Immature natural killer cell (primary cell): ENCODE measurements around the gene CDC123. TPM values are rescaled to one million over a fixed set of nuclear protein-coding genes. Genes with fewer than 3 reads are reported as not detected.
"Not testable (repeated sequence)": the region's sequence is repeated elsewhere in the genome, so short reads cannot be mapped to it uniquely, and the experiment has no call there.

Experiments
- DNase-seq, 3 donors: peaks; one replicate each; pipeline ENCODE4 v3.0.0; 2022; ENCODE audit warnings: mixed read lengths in 1 of 3
- H3K27ac Mint-ChIP-seq, 6 donors: one replicate each; pipeline ENCODE4 v1.8.0; 2020; ENCODE audit warnings: mixed read lengths in 6 of 6, mild to moderate bottlenecking in 5 of 6, inconsistent platforms in 4 of 6, moderate library complexity in 3 of 6
- H3K27me3 Mint-ChIP-seq, 3 donors: one replicate each; pipeline ENCODE4 v1.8.0; 2020 to 2021; ENCODE audit warnings: low read depth in 3 of 3, mild to moderate bottlenecking in 3 of 3, mixed read lengths in 3 of 3, moderate library complexity in 3 of 3, inconsistent platforms in 1 of 3
- H3K36me3 Mint-ChIP-seq, 3 donors: one replicate each; pipeline ENCODE4 v1.8.0; 2020; ENCODE audit warnings: mixed read lengths in 3 of 3, inconsistent platforms in 2 of 3, mild to moderate bottlenecking in 2 of 3
- H3K4me1 Mint-ChIP-seq, 2 donors: one replicate each; pipeline ENCODE4 v1.8.0; 2020; ENCODE audit warnings: inconsistent platforms in 2 of 2, mild to moderate bottlenecking in 2 of 2, mixed read lengths in 2 of 2, moderate library complexity in 1 of 2
- H3K4me3 Mint-ChIP-seq, 5 donors: one replicate each; pipeline ENCODE4 v1.8.0; 2020; ENCODE audit warnings: mild to moderate bottlenecking in 5 of 5, mixed read lengths in 5 of 5, inconsistent platforms in 3 of 5, moderate library complexity in 3 of 5
- H3K9me3 Mint-ChIP-seq, 6 donors: one replicate each; pipeline ENCODE4 v1.8.0; 2020; ENCODE audit warnings: mild to moderate bottlenecking in 6 of 6, mixed read lengths in 6 of 6, inconsistent platforms in 4 of 6, moderate library complexity in 3 of 6
- polyA plus RNA-seq, 3 donors: library from polyadenylated mRNA; unstranded; fragments of 300-500 nt; fragmentation: Illumina TruSeq; gene quantifications; one replicate each; pipeline ENCODE4 v1.2.3, GENCODE V29; 2021

Gene CDC123
- polyA plus RNA-seq, 3 donors from 2014 or later: 79.8 to 149 (median 103) TPM

DNA sequence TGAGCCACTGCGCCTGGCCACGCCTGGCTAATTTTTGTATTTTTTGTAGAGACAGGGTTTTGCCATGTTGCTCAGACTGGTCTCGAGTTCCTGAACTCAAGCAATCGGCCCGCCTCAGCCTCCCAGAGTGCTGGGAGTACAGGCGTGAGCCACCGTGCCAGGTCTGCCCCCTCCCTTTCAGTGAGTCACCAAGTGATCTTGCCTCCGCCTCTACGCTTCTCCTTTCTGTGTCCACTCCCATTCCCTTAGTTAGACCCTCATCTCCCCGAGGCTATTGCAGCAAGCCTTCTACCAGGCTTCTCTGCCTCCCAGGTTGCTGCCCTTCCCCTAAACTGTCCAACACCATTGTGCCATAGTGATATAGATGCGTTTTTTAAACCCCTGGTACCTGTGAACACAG, 32.9 kb downstream of the CDC123 start:
- Mint-ChIP-seq H3K27me3 (no peaks in the 10 kb centered on the region), H3K4me3 (no peak overlapping the region), H3K36me3 (peaks cover 15 to 30% (median 21%) of the 10 kb centered on the region in 3 donors), H3K9me3 (no peaks in the 10 kb centered on the region), H3K27ac (peak overlapping the region in 1 of 6 donors; percentile 20), H3K4me1 (peaks cover 2 to 4% of the 10 kb centered on the region in 2 donors)
- no peak for DNase-seq

DNA sequence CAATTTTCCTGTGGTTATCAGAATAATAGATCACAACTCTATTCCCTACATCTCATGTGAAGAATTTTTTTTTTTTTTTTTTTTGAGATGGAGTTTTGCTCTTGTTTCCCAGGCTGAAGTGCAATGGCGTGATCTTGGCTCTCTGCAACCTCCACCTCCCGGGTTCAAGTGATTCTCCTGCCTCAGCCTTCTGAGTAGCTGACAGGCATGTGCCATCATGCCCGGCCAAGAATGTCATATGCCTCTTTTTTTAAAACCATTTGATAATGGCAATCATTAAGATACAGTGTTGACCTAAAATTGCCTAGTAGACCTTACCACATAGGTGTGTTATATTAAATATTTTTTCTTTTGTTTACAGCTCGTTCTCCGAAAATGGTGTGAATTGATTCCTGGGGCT, 38.7 kb downstream of the CDC123 start:
- not testable (repeated sequence) for H3K27me3 Mint-ChIP-seq, H3K4me3 Mint-ChIP-seq, H3K4me1 Mint-ChIP-seq, DNase-seq, H3K9me3 Mint-ChIP-seq
- Mint-ChIP-seq H3K36me3 (peaks cover 25 to 39% (median 27%) of the 10 kb centered on the region in 3 donors), H3K27ac (peak overlapping the region in 1 of 6 donors; percentile 53)

DNA sequence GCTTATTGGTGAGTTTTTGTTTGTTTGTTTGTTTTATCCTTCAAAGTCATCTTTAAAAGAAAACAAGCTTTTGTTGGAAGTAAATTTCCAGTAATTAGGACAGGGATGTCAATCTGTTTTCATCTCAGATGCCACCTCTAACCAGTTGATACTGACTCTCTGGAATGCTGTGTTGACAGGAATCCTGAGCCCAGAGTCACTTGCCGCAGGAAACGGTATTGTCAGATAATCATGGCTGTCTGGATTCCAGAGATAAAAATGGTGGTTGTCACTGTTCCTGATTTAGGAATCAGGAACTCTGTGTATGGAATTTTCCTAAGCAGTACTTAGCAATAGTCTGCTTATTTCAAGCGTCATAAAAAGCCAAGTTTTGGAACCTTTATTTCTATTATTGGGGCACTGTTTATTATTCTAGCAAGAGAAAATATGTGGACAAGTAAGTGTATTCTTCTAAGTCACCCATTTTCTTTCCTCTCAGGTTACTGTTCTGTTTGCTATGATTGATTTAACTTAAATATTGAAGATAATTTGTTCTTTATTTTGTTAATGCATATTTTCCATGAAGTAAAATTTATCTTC, 39.2 kb downstream of the CDC123 start:
- Mint-ChIP-seq H3K27me3 (no peaks in the 10 kb centered on the region), H3K4me1 (no peaks in the 10 kb centered on the region), H3K9me3 (no peaks in the 10 kb centered on the region), H3K36me3 (peaks cover 26 to 40% (median 29%) of the 10 kb centered on the region in 3 donors), H3K27ac (peak overlapping the region in 1 of 6 donors; percentile 53), H3K4me3 (no peak overlapping the region)
- DNase-seq: no peak

DNA sequence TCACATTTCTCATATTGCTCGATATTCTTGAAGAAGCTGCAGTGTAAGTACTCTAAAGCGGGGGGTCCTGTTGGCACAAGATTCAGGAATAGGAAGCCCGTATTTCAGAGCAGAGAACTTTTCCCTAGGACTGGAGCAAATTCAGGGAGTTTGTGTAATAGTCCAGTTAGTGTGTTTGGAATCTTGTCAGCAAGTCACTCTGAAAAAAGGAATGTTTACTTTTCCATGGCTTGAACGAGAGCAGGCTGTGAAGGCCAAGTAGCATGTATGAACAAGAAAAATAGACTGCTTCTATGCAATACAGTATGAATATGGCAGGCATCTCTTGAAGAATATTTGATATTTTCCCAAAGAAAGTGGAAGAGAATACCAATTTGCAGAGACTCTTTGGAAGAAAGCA, 39.8 kb downstream of the CDC123 start:
- no peak overlapping the region for H3K4me3 Mint-ChIP-seq
- no peaks in the 10 kb centered on the region for H3K27me3 Mint-ChIP-seq

DNA sequence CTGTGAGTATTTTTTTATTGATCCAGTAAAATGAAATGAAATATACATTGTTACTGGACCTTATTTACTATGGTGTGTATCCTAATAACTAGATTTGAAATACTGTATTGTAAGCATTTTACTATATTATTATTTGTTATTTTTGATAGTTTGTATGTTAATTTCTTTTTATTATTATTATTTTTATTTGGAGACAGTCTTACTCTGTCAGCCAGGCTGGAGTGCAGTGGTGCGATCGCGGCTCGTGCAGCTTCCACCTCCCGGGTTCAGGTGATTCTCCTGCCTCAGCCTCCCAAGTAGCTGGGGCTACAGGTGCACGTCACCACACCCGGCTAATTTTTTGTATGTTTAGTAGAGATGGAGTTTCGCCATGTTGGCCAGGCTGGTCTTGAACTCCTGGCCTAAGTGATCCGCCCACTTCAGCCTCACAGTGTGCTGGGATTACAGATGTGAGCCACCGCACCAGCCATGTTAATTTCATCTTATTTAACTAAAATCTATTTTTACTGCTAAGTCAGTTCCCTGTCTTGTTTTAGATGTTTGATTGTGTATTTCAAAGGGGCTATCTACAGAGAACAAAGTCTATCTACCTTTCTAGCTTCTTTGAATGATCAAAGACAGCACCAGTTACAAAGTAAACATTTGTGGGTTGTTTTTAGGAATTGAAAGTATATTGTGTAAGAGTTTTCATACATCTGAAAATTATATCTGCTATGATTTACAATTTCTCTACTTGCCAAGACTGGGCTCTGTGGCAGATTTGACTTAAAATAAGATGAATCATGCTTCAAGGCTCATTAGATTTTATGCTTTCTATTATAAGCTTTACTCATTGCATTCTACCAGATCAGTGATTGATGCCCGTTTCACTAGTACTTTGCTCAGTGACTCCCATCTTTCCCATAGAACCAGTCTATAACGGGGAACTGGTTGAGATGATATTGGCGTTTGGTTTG, 41.6 kb downstream of the CDC123 start:
- Mint-ChIP-seq H3K36me3 (peaks cover 23 to 37% (median 26%) of the 10 kb centered on the region in 3 donors), H3K9me3 (no peaks in the 10 kb centered on the region), H3K27me3 (no peaks in the 10 kb centered on the region), H3K27ac (no peak overlapping the region), H3K4me1 (peaks cover 14 to 16% of the 10 kb centered on the region in 2 donors), H3K4me3 (no peak overlapping the region)
- DNase-seq: no peak

More for the DNA sequence above, 39.8 kb downstream of the CDC123 start:
- DNase-seq: no peak
- H3K27ac Mint-ChIP-seq: no peak overlapping the region
- H3K36me3 Mint-ChIP-seq: peaks cover 28 to 41% (median 31%) of the 10 kb centered on the region in 3 donors
- H3K9me3 Mint-ChIP-seq: no peaks in the 10 kb centered on the region
- H3K4me1 Mint-ChIP-seq: no peaks in the 10 kb centered on the region

DNA sequence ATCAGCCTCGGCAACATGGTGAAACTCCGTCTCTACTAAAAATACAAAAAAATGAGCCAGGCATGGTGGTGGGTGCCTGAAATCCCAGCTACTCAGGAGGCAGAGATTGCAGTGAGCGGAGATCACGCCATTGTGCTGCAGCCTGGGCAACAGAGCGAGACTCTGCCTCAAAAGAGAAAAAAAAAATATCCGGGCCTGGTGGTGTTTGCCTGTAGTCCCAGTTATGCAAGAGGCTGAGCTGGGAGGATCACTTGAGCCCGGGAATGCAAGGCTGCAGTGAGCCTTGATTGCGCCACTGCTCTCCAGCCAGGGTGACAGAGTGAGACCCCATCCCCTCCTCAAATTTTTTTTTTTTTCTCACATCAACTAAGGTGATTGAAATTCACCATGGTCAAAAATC, 42.8 kb downstream of the CDC123 start:
- Mint-ChIP-seq H3K27me3 (no peaks in the 10 kb centered on the region), H3K4me3 (no peak overlapping the region), H3K4me1 (peaks cover 16 to 21% of the 10 kb centered on the region in 2 donors), H3K27ac (no peak overlapping the region), H3K9me3 (no peaks in the 10 kb centered on the region), H3K36me3 (peaks cover 25 to 40% (median 26%) of the 10 kb centered on the region in 3 donors)
- no peak for DNase-seq

DNA sequence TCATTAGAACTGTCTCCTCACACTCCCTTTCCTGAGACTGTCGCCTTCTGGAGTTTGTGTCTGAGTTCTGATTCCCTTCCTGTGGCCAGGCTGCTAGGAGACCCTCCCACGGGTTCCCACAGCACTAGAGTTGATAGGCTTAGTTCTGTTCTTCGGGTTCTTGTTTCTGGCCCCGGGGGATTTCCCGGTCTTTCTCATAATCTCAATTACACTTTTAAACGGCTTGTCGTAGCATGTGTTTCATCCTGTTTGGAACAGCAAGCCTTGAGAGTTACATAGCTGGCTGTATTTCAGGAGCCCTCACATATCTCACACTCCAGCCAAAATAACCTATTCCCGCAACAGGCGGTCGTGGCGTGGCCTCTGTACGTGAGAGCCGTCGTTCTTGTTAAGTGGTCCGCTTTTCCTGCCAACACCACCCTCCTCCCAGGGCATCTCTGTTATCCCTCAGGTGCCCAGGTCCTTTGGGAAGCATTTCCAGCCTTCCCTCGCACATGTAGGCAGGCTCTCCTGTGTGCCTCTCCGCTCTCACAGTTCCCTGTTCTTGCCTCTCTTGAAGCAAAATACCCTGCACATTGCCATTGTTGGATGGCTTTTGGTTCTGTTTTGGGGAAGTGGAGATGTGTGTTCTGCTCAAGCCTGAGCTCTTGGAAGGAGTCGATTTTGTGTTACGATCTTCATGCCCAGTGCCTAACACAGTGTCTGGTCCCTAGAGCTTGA, 46.0 kb downstream of the CDC123 start:
- H3K4me1 Mint-ChIP-seq: peaks cover 16 to 25% of the 10 kb centered on the region in 2 donors

DNA sequence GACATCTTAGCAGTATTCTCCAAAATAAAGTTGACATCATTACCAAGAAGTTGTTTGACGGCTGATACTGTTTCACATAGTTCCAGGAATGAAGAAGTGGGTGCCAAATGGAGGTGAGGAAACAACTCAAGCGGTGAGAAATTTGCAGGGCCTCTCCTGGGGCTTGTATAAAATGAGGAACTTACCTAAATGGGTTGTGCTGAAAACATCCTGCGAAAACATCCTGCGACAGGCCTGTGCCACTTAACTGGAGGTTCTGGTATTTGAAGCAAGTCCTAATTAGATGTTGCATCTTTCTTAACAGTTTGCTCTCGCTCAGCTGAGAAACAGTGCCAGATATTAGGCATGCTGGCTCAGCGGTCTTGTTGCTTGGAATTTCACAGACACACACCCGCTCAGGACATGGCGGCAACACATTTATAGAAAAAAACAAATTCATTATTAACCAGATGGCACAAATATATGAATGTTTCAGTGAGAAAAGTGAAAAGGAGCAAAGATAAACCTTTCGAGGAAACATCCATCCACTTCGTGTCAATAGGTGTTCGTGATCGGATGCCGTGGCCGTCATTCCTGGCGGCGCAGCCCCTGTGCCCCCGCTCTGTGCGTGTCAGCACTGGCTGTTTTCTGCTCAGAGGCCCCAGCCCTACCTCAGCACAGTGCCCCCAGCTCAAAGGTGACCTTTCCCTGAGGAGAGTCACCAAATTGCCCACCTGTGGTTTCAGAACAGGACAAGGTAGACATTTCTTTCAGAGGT, 48.1 kb downstream of the CDC123 start:
- Mint-ChIP-seq H3K9me3 (no peaks in the 10 kb centered on the region), H3K4me1 (peaks cover 16 to 25% of the 10 kb centered on the region in 2 donors), H3K27ac (peak overlapping the region in 1 of 6 donors; percentile 19), H3K4me3 (peak overlapping the region in 1 of 5 donors; percentile 12), H3K36me3 (peaks cover 19 to 32% (median 19%) of the 10 kb centered on the region in 3 donors), H3K27me3 (peaks cover 0 to 2% (median 0%) of the 10 kb centered on the region in 3 donors)
- DNase-seq: no peak

More for the DNA sequence above, 46.0 kb downstream of the CDC123 start:
- H3K27me3 Mint-ChIP-seq: no peaks in the 10 kb centered on the region
- peaks cover 22 to 38% (median 24%) of the 10 kb centered on the region in 3 donors for H3K36me3 Mint-ChIP-seq
- no peak overlapping the region for H3K4me3 Mint-ChIP-seq
- DNase-seq: no peak
- H3K27ac Mint-ChIP-seq: peak overlapping the region in 4 of 6 donors; percentile 32 to 80 (median 52)
- H3K9me3 Mint-ChIP-seq: no peaks in the 10 kb centered on the region

DNA sequence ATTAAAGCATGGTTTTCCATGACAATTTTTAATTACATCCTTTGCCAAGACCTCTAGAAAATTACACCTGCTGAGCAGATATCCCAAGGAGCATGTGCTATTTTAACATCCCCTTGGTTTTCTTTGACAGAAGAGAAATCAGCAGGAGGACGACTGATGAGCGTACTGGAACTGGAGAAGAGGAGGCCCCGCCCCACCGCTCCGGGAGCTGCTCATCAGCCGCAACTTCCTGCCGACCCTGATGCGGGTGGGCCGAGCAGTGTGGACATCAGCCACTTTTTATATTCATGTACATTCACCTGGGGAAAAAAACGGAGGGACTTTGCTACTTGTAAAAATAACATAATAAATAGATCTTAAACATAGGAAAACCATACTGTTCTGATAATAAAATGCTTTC, 54.2 kb downstream of the CDC123 start:
- Mint-ChIP-seq H3K9me3 (no peaks in the 10 kb centered on the region), H3K27ac (no peak overlapping the region), H3K36me3 (peaks cover 17 to 30% (median 18%) of the 10 kb centered on the region in 3 donors), H3K4me3 (no peak overlapping the region), H3K27me3 (peaks cover 0 to 2% (median 2%) of the 10 kb centered on the region in 3 donors), H3K4me1 (no peaks in the 10 kb centered on the region)
- no peak for DNase-seq

DNA sequence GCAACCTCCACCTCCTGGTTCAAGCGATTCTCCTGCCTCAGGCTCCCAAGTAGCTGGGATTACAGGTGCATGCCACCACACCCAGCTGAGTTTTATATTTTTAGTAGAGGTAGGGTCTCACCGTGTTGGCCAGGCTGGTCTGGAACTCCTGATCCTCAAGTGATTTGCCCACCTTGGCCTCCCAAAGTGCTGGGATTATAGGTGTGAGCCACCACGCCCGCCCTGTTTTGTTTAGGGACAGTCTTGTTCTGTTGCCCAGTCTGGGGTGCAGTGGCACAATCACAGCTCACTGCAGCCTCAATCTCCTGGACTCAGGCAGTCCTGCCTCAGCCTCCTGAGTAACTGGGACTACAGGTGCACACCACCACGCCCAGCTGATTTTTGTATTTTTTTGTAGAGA, 54.7 kb downstream of the CDC123 start:
- H3K4me1 Mint-ChIP-seq, H3K27me3 Mint-ChIP-seq, H3K4me3 Mint-ChIP-seq, DNase-seq, H3K27ac Mint-ChIP-seq, H3K9me3 Mint-ChIP-seq: not testable (repeated sequence)
- H3K36me3 Mint-ChIP-seq: peaks cover 17 to 30% (median 20%) of the 10 kb centered on the region in 3 donors

DNA sequence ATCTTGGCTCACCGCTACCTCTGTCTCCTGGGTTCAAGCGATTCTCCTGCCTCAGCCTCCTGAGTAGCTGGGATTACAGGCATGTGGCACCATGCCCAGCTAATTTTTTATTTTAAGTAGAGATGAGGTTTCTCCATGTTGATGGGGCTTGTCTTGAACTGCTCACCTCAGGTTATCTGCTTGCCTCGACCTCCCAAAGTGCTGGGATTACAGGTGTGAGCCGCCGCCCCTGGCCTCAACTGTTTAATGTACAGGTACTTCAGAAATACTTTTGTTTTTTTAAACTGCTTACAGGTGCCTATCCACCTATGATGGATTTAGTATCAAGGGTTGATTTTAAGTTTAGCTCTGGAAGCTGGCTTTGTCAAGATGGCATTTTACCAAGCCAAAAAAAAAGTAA, 55.6 kb downstream of the CDC123 start:
- H3K36me3 Mint-ChIP-seq: peaks cover 10 to 23% (median 20%) of the 10 kb centered on the region in 3 donors
- peak overlapping the region in 1 of 6 donors; percentile 61 for H3K27ac Mint-ChIP-seq
- no peak for DNase-seq
- H3K9me3 Mint-ChIP-seq: no peaks in the 10 kb centered on the region
- H3K4me3 Mint-ChIP-seq: no peak overlapping the region
- no peaks in the 10 kb centered on the region for H3K4me1 Mint-ChIP-seq
- peaks cover 0 to 2% (median 2%) of the 10 kb centered on the region in 3 donors for H3K27me3 Mint-ChIP-seq

DNA sequence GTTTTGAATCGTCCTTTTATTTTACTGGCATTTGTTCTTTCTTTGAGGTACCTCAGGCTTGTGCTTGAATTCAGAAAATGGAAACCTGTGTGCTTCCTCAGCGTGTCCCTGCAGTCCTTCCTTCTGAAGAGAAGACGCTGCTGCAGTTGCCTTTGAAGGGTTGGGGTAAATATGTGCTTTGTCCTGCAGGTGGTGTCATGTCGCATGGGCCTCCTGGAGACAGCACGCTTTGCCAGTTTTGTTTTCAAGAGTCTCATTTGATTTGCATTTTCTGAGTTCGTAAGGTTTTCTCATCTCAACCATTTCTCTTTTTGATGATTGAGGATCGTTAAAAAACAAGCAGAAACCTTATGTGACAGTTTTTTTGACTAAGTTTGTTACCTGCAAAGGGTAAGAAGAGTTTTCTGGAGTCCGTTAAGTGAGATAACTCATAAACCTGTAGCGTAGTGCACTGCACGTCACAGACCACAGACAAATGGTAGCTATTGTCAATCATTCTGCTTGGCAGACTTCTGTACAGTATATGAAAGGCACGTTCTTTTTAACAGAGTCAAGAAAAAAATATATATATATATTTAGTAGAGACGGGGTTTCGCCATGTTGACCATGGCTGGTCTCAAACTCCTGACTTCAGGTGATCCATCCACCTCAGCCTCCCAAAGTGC, 57.0 kb downstream of the CDC123 start:
- Mint-ChIP-seq H3K27me3 (peaks cover 0 to 2% (median 2%) of the 10 kb centered on the region in 3 donors), H3K9me3 (no peaks in the 10 kb centered on the region), H3K4me3 (no peak overlapping the region), H3K4me1 (no peaks in the 10 kb centered on the region), H3K36me3 (peaks cover 10 to 24% (median 22%) of the 10 kb centered on the region in 3 donors), H3K27ac (no peak overlapping the region)
- DNase-seq: no peak

DNA sequence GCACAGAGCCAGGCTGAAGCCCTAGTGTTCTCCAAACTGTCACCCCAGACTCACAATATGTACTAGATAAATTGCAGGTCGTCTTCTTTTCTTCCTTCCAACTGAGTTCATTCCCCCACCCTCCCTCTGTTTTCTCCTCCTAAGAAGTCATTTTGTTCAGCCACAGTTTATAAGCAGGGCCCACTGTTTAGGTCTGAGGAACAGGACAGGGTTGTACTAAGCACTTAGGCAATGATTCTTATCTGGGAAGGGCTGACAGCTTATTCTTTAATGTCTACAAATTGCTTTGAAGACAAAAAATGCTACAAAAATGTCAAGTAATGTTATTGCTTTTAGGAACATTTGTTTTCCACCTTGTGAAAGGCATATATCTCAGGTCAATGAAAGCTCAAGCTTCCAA, 59.1 kb downstream of the CDC123 start:
- H3K27ac Mint-ChIP-seq: no peak overlapping the region
- H3K36me3 Mint-ChIP-seq: peaks cover 5 to 25% (median 19%) of the 10 kb centered on the region in 3 donors
- H3K4me3 Mint-ChIP-seq: no peak overlapping the region
- DNase-seq: no peak
- peaks cover 0 to 3% (median 2%) of the 10 kb centered on the region in 3 donors for H3K27me3 Mint-ChIP-seq
- no peaks in the 10 kb centered on the region for H3K9me3 Mint-ChIP-seq
- no peaks in the 10 kb centered on the region for H3K4me1 Mint-ChIP-seq
